HFF-Myc (cell line): Measurements from ENCODE around the gene TBX10.

Source experiments
- DNase-seq: peaks from one replicate; pipeline ENCODE4 v3.0.0-alpha.2; 2011; ENCODE audit warnings: low read depth; ENCODE audit errors: extremely low read depth
- H3K4me3 ChIP-seq: replicated peaks from 2 replicates; pipeline ENCODE4 v1.5.1; 2011; ENCODE audit warnings: low read depth, mild to moderate bottlenecking, control low read depth, low read length
- TF ChIP-seq, protein P1 (sequence below): IDR thresholded peaks from 2 replicates; pipeline ENCODE4 v1.5.1; 2012; ENCODE audit warnings: mild to moderate bottlenecking, low read depth, low read length, control low read depth; ENCODE audit errors: missing control alignments

Gene TBX10

DNA sequence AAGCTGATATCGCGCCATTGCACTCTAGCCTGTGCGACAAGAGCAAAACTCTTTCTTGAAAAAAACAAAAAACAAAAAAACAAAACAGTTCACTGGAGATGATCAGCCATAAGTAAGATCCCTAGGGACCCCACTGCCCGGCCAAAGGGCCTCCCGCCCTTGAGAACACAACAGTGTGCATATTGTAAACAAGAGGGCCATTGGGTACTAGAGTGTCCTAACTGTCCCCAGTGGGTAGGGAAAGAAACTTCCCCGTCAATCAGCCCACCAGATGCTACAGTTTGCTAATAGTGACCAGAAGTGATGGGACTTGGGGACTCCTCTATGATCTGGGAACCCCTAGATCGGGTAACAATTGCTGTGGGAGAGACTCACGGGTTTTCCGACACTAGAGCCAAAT is 14.7 kb upstream of the TBX10 start:
- TF ChIP-seq, protein P1, sequence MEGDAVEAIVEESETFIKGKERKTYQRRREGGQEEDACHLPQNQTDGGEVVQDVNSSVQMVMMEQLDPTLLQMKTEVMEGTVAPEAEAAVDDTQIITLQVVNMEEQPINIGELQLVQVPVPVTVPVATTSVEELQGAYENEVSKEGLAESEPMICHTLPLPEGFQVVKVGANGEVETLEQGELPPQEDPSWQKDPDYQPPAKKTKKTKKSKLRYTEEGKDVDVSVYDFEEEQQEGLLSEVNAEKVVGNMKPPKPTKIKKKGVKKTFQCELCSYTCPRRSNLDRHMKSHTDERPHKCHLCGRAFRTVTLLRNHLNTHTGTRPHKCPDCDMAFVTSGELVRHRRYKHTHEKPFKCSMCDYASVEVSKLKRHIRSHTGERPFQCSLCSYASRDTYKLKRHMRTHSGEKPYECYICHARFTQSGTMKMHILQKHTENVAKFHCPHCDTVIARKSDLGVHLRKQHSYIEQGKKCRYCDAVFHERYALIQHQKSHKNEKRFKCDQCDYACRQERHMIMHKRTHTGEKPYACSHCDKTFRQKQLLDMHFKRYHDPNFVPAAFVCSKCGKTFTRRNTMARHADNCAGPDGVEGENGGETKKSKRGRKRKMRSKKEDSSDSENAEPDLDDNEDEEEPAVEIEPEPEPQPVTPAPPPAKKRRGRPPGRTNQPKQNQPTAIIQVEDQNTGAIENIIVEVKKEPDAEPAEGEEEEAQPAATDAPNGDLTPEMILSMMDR = no peak
- H3K4me3 ChIP-seq = no peak overlapping the region
- DNase-seq = no peak

DNA sequence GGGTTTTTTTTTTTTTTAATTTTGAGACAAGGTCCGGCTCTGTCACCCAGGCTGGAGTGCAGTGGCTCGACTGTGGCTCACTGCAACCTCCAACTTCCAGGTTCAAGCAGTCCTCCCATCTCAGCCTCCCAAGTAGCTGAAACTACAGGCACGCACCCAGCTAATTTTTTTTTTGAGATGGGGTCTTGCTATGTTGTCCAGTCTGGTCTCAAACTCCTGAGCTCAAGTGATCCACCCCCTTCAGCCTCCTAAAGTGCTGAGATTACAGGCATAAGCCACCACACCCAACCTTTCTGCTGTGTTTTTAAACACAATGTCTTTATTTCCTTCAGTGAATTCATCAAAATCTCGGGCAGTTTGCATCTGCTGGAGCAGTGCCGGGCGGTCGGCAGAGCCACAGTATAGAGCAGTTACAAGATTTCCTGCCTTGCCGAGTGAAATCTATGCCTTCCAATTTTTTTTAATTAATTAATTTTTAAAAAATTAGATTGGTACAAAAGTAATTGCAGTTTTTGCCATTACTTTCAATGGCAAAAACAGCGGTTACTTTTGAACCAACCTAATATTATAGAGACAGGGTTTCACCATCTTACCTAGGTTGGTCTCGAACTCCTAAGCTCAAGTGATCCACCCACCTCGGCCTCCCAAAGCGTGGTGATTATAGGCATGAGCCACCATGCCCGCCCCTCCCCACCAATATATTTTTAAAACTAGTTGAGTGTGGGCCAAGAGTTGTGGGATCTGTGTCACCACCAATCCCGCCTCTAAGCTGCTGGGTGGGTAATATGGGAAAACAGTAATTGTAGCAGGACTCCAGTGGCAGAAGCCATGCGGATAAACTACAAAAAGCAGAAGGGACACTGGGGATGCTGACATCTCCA is 13.6 kb upstream of the TBX10 start:
- H3K4me3 ChIP-seq = no peak overlapping the region

DNA sequence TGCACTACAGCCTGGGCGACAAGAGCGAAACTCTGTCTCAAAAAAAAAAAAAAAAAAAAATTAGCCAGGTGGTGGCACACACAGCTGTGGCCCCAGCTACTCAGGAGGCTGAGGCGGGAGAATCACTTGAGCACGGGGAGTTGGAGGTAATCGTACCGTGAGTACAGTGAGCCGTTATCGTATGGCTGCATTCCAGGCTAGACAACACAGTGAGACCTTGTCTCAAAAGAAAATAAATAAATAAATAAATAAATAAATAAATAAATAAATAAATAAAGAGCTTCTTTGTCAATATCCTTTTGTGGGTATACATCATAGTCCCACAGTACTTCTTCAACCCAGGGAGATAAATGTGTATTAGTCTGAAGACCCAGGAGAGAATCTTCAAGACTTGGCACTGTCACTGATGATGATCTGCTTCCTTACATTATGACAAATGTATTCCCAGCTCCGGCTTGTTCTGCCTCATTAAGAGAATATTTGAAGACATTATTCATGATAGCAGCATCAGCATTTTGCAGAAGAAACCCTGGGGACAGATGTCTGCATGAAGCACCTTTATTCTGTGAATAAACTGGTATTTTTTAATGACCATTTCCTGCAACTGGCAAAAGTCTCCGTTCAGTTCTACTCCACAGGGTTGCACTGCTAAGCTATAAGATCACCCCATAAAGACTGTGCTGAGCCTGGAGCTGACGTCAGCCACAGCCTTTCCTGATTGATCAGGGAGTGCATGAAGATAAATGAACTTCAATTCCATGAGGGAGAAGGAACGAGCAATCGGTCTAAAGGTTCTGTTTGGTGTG is 12.6 kb upstream of the TBX10 start:
- TF ChIP-seq, protein P1 = no peak
- H3K4me3 ChIP-seq = no peak overlapping the region
- DNase-seq = no peak

More for the DNA sequence above, 13.6 kb upstream of the TBX10 start:
- TF ChIP-seq, protein P1 = no peak
- no peak for DNase-seq

DNA sequence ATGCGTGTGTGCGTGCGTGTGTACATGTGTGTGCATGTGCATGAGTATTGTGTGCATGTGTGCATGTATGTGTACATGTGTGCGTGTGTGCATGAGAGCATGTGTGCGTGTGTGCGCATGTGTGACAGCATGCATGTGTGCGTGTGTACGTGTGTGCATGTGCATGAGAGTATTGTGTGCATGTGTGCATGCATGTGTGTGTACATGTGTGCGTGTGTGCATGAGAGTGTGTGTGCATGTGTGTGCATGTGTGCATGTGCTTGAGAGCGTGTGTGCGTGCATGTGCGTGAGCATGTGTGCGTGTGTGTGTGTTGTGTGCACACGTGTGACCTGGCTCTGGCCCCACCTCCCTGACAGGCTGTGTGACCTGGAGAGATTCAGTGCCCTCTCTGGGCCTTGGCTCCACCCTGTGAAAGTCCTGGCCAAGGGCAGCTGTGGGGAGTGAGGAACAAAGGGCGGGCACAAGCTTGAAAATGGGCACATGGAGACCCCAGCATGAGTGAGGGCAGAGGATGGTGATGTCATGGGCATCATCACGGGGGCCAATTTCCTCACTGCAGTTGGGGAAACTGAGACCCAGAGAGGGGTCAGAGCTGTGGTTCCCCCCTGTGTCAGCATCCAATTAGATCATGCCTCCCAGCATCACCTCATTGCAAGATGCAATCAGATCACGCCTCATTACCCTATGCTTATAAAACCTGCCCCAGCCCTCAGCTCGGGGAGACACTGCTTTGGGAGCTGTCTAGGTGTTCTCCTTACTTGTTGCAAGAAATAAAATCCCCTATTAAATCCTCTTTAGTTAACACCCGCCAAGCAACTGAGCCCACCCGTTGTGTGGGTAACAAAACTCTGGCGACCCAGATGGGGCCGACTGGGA is 10.3 kb upstream of the TBX10 start:
- no peak overlapping the region for H3K4me3 ChIP-seq
- TF ChIP-seq, protein P1 = no peak
- no peak for DNase-seq

DNA sequence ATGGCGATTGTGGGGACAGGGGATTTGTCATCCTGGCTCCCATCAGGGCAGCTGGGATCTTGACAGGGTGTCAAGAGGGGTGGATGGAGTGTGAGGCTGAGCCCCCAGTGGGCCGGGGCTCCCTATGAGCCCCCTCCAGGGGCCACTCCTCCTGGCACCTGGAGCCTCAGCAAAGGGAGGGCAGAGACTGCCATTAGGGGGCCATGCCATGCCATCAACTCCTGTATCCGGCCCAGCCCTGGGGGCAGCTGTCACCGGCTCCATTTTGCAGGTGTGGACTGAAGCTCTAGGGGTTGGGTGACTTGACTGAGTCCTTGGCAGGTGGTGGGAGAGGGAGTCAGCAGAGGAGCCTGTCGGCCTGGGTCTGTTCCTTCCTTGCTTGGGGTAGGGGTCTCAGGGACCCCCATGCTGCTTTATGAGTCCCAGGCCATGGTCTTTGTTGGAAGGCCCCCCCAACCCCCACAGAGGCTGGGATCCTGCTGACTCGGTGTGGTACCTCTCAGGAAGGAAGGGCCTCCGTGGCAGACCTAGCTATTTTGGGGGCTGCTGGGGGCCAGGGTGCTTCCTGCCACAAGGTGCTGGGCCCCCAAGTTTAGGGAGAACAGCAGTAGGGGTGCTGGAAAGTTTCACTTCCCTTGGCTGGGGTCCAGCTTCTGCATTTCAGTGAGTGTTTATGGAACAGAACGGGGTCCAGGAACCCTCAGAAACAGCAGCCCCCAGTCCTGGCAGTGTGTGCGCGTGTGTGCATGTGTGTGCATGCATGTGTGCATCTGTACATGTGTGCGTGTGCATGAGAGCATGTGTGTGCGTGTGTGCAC is 9.4 kb upstream of the TBX10 start:
- TF ChIP-seq, protein P1 = no peak
- H3K4me3 ChIP-seq = no peak overlapping the region
- no peak for DNase-seq
